NB4 (cell line): ENCODE data around the gene ELFN2.

ENCODE experiments used
- MAX ChIP-seq: IDR thresholded peaks from 2 replicates; pipeline ENCODE4 v1.6.1; 2011; ENCODE audit warnings: low read depth, low read length
- MYC ChIP-seq: IDR thresholded peaks from 2 replicates; pipeline ENCODE4 v1.6.1; 2011; ENCODE audit warnings: low read depth, low read length
- POLR2A ChIP-seq: IDR thresholded peaks from 2 replicates; pipeline ENCODE4 v1.6.1; 2011; ENCODE audit warnings: mild to moderate bottlenecking; ENCODE audit not compliant: insufficient read length; ENCODE audit errors: extremely low read depth
- TF ChIP-seq, protein P1 (sequence below): IDR thresholded peaks from one replicate; pipeline ENCODE4 v1.5.1; 2012; ENCODE audit warnings: low read depth, low read length

DNA sequence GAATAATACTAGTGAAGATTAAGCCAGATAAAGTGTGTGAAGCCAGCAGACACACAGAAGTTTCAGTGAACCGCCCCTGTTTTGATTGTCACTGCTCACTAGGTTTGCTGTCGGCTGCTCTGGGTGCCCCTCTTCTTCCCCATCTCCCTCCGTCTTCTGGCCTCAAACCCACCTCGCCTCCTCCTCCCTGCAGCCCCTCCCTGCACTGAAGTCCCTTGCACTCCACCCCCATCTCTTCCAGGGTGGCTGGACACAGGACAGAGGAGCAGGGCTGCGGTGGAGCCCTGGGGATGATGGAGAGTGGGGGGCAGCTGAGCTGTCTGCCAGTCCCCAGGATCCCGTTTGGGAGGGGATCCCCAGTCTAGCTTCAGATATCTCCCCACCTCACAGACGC is 91.5 kb downstream of the ELFN2 start:
- TF ChIP-seq, protein P1, sequence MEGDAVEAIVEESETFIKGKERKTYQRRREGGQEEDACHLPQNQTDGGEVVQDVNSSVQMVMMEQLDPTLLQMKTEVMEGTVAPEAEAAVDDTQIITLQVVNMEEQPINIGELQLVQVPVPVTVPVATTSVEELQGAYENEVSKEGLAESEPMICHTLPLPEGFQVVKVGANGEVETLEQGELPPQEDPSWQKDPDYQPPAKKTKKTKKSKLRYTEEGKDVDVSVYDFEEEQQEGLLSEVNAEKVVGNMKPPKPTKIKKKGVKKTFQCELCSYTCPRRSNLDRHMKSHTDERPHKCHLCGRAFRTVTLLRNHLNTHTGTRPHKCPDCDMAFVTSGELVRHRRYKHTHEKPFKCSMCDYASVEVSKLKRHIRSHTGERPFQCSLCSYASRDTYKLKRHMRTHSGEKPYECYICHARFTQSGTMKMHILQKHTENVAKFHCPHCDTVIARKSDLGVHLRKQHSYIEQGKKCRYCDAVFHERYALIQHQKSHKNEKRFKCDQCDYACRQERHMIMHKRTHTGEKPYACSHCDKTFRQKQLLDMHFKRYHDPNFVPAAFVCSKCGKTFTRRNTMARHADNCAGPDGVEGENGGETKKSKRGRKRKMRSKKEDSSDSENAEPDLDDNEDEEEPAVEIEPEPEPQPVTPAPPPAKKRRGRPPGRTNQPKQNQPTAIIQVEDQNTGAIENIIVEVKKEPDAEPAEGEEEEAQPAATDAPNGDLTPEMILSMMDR = no peak
- no peak for TF ChIP-seq MAX
- no peak for TF ChIP-seq POLR2A
- no peak for TF ChIP-seq MYC
